ENCODE measurements around the gene COMP.

The COMP gene

DNA sequence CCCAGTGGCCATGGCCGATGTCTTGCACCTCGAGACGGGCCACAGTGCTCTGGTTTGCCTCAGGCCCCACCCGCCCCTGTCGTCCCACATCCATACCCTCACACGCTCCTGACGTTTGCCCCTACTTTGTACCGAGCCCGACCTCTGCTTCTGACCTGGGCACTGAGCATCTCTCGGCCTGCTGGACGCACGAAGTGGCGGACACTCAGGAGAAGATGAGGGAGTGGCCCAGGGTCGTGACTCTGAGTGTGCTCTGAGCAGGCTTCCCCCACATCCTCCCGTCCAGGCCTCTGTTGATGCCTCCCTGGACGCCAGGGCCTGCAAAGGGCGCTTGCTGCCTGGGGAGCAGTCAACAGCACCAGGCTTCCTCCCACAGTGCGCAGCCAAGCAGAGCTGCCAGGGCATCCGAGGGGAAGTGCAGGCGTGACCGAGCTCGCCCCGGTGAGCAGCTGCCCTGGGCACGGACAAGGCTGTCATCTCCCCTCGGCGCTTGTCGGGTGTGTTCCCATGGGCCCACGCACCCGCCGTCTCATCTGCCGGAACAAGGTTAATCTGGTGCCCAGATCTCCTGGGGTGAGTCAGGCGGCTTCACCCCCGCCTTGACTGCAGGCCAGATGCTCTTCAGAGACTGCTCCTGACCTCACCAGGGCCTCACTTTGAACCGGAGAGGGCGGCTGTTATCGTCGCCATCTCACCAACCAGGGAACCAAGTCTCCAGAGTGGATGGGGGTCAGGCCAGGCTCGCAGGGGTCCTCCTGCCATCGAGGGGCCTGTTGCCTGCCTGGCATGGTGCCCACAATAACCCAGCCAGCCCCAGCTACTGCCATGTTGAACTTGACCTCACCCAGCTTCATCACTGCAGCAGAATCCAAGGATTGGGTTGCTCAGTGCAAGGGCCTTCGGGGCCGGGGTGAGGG, 27.2 kb downstream of the COMP start:
- in situ Hi-C loops (cut with HindIII; ENCODE audit: low sequenced_read_pairs): no loop called here
- no peak for TF ChIP-seq CTCF (IDR thresholded peaks at IDR 0.05; ENCODE audit: low read depth, low read length)
- H3K4me3 ChIP-seq (ENCODE audit: low read depth, low read length): no peak overlapping the region
- no peak for DNase-seq (ENCODE audit: low read depth, low spot score)

- DNase-seq (ENCODE audit: low read depth, low spot score): peak; percentile 35
- in situ Hi-C loops (cut with HindIII; ENCODE audit: low sequenced_read_pairs): no loop called here
- no peak for TF ChIP-seq CTCF (IDR thresholded peaks at IDR 0.05; ENCODE audit: low read depth, low read length)
- H3K4me3 ChIP-seq (ENCODE audit: low read depth, low read length): no peak overlapping the region
Observed at GRCh38 chr19:18762125-18763023, 28.7 kb downstream of the COMP start.

- DNase-seq (ENCODE audit: low read depth, low spot score): no peak
- no peak for TF ChIP-seq CTCF (IDR thresholded peaks at IDR 0.05; ENCODE audit: low read depth, low read length)
- H3K4me3 ChIP-seq (ENCODE audit: low read depth, low read length): no peak overlapping the region
- in situ Hi-C loops (cut with HindIII; ENCODE audit: low sequenced_read_pairs): no loop called here
Observed at GRCh38 chr19:18761531-18762110, 29.5 kb downstream of the COMP start.

DNA sequence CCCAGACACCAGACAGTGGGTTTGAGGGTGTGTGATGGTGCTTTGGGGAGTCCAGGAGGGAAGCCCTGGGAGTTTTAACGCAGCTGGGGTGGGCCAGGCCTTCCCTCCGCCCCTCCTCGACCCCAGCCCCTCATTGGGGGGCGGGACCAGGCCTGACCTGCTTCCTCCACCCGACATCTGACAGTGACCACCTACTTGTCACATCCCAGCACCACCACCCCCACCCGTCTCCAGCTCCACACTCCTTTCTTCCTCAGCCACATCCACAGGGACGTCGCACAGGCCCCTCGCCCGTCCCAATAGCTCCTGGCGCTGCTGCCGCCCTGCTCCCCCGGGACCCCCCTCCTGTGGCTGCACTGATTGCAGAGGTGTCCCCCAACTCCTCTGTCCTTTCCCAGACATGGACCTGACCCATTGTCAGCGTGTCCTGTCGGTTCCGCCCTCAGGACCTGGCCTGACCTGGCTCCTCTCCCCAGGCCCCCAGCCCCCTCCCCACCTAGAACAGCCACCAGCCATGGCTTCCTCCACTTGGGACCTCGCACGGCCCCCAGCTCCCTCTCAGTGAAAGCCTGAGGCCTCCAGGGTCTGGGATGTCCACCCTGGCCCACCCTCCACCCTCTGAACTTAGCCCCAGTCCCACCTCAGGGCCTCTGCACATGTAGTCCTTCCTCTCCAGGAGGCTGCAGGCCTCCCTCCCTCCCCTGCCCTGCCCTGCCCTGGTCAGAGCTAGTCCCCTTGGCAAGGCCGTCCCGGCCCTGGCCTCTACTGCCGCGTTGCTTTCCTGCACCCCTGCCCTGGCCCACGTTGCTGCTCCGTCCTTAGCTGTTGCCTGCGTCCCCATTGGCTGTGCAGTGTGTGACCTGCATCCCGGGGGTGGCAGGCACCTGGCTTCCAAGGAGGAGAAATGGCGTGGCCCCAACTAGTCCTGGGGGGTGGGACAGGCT, 30.4 kb downstream of the COMP start:
- no peak for DNase-seq (ENCODE audit: low read depth, low spot score)
- no peak for TF ChIP-seq CTCF (IDR thresholded peaks at IDR 0.05; ENCODE audit: low read depth, low read length)
- H3K4me3 ChIP-seq (ENCODE audit: low read depth, low read length): no peak overlapping the region
- in situ Hi-C loops (cut with HindIII; ENCODE audit: low sequenced_read_pairs): no loop called here

- DNase-seq (ENCODE audit: low read depth, low spot score): no peak
- in situ Hi-C loops (cut with HindIII; ENCODE audit: low sequenced_read_pairs): no loop called here
- H3K4me3 ChIP-seq (ENCODE audit: low read depth, low read length): no peak overlapping the region
- TF ChIP-seq CTCF (IDR thresholded peaks at IDR 0.05; ENCODE audit: low read depth, low read length): no peak
Observed at GRCh38 chr19:18759995-18760426, 31.1 kb downstream of the COMP start.

Measured in astrocyte of the spinal cord (primary cell).